DMS114 treated with DMSO at 0.1 percent for 48 hours (cell line): ENCODE results near the gene ARHGDIG.
"Not testable (repeated sequence)": the region's sequence is repeated elsewhere in the genome, so short reads cannot be mapped to it uniquely, and the experiment has no call there.

Experiments
- DNase-seq: peaks from one replicate; lab custom pipeline; 2025; ENCODE audit not compliant: unreplicated experiment; lab: John Stamatoyannopoulos, UW

The ARHGDIG gene

DNA sequence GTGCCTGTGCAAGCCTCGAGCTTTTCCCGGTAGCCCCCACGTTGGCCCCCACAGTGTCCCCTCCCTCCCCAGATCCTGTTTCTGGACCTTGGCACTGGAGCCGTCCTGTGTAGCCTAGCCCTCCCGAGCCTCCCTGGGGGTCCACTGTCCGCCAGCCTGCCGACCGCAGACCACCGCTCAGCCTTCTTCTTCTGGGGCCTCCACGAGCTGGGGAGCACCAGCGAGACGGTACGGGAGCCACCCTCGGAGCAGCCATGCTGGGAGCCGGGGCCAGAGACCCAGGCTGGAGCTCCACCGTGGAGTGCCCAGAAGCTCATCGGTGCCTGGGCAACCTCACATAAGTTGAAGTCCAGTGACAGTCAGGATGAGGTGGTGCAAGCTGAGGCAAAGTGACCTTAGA is 16.4 kb upstream of the ARHGDIG start:
- DNase-seq, result no peak

DNA sequence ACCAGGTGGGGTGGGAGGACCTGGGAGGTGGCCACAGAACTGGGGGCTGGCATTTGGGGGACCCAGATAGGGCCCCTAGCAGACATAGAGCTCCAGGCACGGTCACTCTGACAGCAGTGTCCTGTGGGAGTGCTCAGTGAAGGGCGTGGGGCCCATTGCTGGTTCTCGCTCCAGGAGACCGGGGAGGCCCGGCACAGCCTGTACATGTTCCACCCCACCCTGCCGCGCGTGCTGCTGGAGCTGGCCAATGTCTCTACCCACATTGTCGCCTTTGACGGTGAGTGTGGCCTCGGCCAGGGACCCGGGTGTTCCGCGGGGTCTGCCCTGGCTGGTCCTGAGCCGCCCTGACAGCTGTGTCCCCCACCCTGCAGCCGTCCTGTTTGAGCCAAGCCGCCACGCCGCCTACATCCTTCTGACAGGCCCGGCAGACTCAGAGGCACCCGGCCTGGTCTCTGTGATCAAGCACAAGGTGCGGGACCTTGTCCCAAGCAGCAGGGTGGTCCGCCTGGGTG is 15.9 kb upstream of the ARHGDIG start:
- no peak for DNase-seq

DNA sequence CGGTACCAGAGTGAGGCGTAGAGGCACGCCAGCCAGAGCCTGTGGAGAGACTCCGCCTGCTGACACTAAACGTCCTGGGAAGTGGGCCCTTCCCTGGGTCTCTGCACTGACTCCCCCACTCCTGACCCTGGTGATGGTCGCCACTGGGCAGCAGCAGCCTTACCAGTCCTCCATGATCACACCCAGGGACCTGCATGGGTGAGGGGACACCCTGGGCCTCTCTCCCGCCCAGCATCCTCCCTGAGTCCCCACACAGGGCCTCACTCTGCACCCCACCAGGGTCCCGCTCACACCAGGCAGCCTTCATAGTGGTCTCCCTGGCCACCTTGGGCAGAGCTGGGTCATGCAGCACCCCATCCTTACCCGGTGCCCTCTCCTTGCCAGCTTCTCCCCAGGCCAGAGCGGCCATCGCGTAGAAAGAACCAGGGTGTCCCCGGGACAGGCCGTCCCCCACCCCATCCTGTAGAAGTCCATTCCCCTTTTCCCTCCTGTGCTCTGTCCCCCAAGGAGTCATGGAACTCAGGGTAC is 15.3 kb upstream of the ARHGDIG start:
- no peak for DNase-seq

DNA sequence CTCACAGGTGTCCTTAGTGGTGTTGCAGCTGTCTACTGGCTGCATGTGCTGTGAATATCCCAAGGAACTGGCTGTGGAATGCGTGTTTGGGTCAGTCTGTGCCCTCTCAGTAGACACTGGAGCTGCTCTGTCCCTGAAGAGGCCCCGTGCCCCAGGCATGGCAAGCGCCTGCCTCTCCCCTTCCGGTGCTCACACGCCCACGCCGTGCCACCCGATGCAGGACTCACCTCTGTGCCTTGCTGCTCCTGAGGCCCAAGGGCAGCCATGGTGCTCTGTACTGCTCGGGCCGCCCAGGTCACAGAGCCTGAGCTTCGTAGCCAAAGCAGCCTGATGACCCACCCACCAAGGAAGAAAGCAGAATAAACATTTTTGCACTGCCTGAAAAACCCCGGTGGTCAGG is 14.7 kb upstream of the ARHGDIG start:
- DNase-seq, result no peak

DNA sequence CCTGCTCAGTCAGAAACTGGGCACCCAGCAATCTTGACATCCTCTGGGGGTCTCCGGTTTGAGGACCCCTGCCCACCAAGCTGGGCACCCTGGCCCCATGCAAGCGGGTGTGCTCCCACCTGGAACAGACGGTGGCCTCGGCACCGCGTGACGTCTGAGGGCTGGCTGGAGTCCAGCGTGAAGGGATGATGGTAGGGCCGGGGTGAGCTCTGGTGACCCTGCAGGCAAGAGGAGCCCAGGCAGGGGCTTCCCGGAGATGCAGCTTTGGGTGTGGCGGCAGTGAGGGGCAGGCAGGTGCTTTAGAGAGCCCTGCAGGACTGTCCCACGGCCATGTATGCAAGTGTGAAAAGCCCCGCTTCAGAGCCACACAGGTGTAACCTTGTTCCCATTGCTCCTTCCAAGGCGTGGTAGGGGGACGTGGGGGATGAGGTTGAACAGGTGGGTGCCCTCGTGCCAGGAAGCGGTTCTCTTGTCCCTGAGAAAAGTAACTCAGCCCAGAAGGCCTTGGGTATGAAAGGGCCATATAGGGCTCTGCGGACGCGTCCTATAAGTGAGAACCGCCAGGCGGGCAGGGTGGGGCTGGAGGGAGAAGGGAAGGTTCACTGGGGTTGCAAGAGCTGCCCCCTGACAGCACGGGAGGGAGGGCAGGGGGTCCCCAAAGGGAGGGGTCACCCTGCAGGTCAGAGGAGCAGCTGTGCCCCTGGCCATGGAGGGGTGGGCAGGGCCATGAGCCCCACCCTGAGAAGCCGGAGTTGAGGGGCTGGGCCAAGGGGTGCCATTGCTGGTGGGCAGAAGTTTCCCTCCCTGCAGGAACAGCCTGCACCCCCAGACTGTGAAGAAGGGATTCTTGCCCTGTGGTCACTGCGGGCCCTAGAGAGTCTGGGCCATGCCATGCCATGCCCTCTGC is 13.9 kb upstream of the ARHGDIG start:
- no peak for DNase-seq

DNA sequence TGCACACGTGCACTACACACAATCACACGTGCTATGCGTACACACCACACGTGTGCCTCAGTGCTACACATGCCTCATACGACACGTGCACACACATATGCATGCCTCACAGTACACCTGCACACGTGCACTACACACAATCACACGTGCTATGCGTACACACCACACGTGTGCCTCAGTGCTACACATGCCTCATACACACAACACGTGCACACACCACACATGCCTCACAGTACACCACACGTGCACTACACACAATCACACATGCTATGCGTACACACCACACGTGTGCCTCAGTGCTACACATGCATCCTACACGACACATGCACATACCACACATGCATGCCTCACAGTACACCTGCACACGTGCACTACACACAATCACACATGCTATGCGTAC is 12.8 kb upstream of the ARHGDIG start:
- DNase-seq, result not testable (repeated sequence)

DNA sequence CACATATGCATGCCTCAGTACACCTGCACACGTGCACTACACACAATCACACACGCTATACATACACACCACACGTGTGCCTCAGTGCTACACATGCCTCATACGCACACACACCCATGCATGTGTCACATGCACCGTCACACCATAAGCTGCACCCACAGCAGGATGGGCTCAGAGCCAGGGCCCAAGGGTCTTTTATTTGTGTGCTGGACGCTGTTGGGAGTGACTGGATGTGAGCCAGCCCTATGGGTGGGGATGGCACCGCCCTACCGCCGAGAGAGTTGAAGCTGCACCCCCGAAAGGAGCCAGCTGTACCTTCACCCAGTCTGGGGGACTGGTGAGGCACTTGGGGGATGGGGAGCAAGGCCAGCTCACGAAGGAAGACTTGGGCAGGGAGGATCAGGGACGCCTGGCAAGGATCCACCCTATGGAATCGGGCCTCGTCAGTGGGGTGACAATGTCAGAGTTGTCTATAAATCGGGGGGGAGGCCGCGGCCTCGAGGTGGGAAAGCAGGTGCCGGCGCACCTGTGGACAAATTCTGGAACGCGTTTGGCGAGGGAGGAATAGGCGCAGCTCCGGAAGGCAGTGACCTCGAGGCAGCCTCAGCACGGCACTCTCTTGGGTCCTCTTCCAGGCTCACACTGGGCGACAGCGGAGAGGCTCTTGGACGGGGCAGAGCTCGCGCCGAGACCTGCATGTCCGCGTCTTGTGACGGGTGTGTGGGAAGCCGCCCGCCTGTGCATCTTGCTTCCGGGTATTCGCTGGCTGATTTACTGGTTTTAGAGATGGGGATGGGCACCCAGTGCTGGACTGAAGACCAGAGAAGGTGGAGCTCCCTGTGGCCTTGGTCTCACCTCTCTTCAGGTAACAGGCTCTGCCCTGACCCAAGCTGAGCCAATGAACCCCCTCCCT is 12.0 kb upstream of the ARHGDIG start:
- no peak for DNase-seq

DNA sequence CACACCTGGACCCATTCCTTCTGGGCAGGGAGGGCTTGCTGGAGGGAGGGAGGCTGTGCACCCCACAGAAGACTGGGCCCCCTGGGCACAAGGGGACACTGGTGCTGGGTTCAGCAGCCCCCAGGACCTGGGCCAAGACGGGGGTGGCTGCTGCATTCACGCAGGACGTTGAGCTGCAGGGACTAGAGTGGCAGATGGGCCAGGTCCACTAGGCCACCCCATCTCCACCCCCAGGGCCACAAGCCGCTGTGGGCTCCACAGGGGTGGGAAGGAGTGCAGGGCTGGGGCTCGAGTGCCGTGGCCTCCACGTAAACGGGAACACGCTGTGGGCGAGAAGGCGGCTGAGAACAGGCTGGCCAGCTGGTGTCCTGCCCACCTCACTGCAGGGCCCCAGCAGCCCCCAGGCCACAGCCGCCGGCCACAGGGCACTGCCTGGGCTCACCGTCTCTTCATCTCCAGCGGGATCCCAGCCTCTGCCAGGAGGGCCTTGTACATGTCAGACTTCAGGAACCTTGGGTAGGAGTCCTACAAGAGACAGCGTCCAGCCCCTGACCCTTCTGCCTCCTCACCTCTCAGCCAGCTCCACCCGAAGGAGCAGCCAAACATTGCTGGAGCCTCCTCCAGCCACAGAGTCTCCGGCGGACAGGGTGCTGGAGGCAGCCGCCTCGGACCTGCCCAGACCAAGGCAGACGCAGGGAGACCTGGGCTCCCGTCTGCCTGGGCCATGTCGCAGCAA is 11.2 kb upstream of the ARHGDIG start:
- no peak for DNase-seq

DNA sequence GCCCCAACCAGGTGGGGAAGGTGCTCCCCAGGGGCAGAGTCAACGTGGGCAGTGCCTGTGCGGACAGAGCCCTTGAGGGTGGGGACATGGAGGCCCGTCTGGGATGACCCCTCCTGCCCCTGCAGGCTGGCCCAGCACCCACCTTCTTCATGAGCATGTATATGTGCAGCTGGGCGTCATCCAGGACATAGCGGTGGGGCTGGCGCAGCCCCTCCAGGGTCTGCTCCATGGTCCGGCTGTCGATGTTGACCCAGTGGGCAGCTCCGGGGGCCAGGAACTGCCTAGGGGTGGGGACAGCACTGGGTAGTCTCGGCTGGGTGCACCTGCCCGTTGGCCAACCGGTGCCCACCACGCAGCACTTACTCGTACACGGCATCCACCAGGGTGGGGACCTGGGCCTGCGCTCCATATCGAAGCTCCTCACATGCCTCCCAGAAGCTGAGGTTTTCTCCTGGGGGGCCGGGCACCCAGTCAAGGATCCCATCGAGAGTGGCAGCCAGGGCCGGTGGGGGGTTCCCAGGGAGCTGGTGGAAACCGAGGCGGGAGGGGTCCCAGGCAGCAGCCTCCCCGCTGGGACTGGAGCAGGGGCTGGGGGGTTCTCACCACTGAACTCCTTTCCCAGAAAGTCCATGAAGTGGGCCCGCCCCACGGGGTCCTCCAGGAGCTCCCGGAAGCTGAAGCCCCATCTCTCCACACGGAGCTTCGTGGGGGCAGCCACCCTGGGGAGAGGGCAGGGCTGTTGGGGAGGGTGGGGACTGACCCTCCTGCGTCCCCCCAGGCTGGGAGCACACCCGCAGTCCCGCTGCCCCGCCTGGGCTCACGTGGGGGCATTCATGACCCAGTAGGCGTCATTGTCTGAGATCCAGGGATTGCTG is 9.8 kb upstream of the ARHGDIG start:
- no peak for DNase-seq

DNA sequence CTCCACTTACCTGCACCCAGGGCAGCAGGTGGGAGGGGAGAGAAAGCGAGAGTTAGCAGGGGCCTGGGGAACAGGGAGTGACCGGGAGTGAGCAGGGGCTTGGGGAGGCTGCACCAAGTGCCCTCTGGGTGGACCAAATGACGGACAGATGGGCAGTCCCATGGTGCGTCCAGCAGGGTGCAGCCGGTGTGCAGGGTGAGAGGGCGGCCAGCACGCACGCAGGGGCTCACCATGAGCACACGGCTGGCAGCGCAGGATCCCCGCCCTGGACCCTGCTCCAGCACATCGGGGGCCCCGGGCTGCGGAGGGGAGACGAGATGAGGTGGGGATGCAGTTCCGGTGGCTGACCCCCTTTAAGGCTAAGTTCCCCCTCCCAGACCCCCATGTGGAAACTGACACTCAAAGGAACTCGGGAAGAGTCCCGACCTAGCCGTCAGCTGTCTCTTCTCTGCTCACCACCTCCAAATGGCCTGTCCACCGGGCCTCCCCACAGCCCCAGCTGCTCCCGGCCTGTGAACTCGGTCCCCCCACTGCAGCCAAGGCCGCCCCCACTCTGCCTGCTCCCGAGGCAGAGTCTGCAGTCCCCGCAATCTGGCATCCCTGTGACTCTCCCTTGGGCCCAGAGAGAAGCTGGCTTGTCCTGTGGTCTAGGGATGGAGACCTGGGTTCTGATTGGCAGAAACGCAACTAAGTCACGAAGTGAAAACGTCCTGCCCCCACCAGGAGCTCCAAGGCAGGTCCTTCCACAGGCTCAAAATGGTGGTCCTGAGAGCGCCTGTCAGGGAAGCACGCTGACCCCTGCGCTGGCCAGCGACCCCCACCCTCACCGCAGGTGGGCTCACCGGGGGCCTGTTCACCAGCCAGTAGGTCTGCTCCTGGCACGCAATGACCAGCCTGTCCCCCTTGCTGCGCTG is 7.5 kb upstream of the ARHGDIG start:
- no peak for DNase-seq

DNA sequence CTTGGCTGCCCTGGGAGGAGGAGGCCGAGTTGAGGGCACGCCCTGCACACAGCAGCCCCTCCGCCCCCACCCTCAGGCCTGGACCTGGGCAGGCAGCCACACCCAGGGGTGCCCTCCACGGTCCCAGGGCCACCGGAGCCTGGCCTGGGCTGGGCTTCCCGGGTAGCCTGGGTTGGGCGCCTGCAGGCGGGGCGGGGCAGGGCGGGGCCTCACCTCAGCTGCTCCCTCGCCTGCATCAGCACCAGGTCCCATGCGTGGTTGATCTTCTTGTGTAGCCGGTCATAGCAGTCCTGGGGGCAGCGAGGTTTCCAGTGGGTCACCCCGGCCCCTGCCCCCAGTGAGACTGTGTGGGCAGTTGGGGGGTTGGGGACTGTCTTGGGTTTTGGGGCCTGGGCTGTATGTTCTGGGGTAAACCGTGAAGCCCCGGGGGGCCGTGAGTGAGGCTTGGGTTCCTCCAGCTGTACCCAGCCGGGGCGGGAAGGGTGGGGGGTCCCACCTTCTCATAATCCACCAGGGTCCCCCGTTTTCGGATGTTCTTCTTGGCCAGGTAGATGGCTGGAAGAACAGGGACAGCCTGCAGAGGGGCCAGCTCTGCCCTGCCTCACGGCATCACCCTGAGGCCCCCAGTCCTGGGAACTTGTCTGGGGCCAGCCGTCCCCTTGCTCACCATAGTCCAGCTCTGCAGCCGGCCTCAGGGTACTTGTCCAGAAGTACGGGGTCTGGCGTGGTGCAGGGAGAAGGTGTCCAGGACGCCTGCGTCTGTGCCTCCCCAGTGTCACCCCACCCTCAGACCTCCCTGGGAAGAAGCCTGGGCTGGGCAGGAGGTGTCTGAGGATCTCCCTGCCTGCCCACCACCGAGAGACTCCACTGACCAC is 6.6 kb upstream of the ARHGDIG start:
- no peak for DNase-seq

DNA sequence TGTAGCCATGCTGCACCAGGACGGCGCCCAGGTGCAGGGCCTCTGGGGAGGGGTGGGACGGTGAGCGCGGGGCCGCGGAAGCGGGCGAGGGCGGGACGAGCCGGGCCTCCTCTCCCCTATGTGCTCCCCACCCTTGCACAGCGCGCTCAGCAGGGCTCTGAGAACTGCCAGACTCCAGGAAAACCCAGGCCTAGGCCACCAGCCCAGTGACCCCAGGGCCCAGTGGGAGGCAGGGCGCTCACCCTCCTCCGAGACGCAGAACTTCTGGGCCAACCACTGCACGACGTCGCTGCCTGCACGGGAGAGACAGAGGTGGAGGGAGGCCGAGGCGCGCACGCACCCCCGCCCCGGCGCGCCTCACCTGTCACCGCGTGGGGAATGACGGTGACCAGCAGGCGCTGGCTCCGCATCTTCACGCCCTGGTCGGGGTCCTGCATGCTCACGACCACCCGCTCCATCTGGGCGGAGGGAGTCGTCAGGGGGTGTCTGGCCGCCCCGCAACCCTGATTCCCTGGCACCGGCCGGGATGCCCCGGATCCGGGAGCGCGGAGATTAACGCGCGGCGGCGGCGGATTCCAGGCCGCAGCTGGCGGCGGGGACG is 5.2 kb upstream of the ARHGDIG start:
- no peak for DNase-seq

DNA sequence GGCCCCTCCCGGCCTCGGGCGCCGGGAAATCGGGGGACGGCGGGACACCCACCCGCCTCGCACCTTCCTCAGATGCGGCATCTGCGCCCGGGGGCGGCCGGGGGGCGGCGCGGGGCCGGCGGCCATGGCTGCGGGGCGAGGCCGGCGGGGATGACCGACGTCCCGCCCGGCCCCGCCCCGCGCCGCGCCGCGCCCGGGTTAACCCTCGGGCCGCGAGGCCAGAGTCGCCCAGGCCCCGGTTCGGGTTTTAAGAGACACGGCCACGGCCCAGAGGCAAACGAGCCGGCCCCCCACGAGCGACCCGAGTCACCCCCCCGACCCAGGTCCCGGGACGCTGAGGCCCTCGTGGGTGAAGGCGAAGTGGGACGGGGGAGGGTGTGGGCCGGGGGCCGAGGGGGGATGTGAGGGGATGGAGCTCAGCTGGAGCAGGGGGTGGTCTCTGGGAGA is 4.6 kb upstream of the ARHGDIG start, which contains the start of gene RGS11:
Gene RGS11 (minus strand): TSS at position 159 of the 447 bp plus-strand sequence. CDS start 33 bp downstream, at position 126.
- no peak for DNase-seq

DNA sequence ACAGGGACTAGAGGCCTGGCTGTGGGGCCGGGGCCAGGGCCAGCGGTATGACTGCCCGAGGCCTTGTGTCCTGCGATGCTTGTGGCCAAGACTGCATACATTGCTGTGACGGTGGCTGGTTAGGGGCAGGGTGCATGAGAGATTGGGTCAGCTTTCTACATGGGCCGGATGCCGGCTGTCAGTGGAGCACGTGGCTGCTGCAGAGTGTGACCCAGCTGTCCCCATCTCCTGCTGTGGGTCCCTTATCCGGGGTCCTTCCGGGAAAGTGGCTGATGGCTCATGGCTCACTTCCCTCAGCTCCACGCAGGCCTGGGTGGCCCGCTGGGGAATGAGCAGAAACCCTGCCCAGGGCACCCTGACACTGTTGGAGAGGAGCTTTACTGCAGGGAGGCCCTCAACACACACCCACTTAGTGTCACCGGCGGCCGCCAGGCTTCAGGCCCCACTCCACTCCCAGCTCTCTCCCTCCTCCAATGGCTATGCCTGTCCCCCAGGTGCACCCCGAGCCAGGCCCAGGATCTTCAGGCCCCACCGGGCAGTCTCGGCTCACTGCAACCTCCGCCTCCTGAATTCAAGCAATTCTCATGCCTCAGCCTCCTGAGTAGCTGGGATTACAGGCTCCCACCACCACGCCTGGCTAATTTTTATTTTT is 3.8 kb upstream of the ARHGDIG start:
- DNase-seq, result no peak

DNA sequence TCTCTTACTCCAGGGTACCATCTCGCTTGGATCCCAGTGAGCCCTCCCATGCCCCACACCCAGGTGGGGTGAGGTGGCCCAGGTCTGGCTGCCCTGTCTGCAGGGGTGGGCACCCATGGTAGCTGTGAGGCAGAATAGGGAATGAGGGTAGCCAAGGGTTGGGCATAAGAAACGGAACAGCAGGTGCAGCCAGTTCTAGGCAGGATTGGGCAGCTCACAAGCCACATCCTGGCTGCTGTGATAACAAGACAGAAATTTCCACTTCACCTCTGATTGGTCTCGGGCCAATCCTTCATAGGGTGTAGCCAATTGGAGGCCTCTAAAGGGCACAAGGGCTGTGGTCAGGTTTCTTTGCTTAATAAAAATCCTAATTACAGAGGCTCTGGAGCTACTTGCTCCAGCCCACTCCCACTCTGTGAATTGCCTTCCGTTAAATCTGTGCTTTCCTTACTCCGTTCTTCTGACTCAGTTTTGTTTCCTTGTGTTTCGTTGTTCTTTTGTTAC is 1.5 kb upstream of the ARHGDIG start:
- no peak for DNase-seq

DNA sequence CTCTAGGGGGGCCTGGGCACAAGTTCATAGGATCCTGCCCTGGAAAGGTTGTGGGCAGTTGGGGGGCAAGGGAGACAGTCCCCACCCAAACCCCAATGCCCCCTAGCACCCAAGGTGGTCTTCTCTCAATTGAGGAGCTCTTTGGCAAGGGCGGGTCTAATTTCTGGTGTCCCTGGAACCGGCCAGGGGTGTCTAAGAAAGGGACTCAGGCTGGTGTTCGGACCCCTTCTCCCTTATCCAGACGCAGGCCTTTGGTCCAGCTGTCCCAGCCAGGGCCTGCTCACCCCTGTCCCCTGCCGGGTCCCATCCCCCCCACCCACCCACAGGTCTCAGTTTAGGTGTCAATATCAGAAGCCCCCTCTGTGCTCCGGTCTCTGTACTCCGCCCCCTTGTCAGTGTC is 860 bp upstream of the ARHGDIG start:
- no peak for DNase-seq
